ENCODE data around the gene NMNAT2. TPM values are rescaled to one million over a fixed set of nuclear protein-coding genes. Genes with fewer than 3 reads are reported as not detected.

NMNAT2 gene
- total RNA-seq, 1 donor from 2014 or later, result 0.49 TPM

- H3K4me3 ChIP-seq, result no peak overlapping the region
- no peaks in the 10 kb centered on the region for H3K9me3 ChIP-seq (ENCODE audit: low read depth)
- no peaks in the 10 kb centered on the region for H3K4me1 ChIP-seq
- H3F3A ChIP-seq (ENCODE audit: low read depth), result no peaks in the 10 kb centered on the region
- no peaks in the 10 kb centered on the region for H3K4me1 Mint-ChIP-seq
- H2AFZ ChIP-seq (replicated peaks), result no peak overlapping the region
- peaks cover 2% of the 10 kb centered on the region for H3K27me3 Mint-ChIP-seq (ENCODE audit: insufficient read depth, low read depth)
- no peaks in the 10 kb centered on the region for H4K20me1 ChIP-seq (ENCODE audit: low read depth)
- H3K36me3 Mint-ChIP-seq, result peaks cover 4% of the 10 kb centered on the region
- H3K4me3 Mint-ChIP-seq, result no peak overlapping the region
- DNase-seq (ENCODE audit: low spot score), result no peak
- H3K36me3 ChIP-seq, result no peaks in the 10 kb centered on the region
- TF ChIP-seq EZH2phosphoT487 (IDR thresholded peaks at IDR 0.05) (no peak), EZH2 (IDR thresholded peaks at IDR 0.05) (no peak), CTCF (IDR thresholded peaks at IDR 0.05) (no peak)
- no peaks in the 10 kb centered on the region for H3K27me3 ChIP-seq
- H3K79me2 ChIP-seq (ENCODE audit: low read depth), result no peaks in the 10 kb centered on the region
- H3K9me3 Mint-ChIP-seq, result peaks cover 14% of the 10 kb centered on the region
- H3K27ac Mint-ChIP-seq, result no peak overlapping the region
- no peak overlapping the region for H3K27ac ChIP-seq
- H3K9ac ChIP-seq, result no peak overlapping the region
- H3K4me2 ChIP-seq, result no peak overlapping the region
Measured at GRCh38 chr1:183247484-183247883, 170.7 kb downstream of the NMNAT2 start.

- Histone ChIP-seq H3K4me1 (no peaks in the 10 kb centered on the region), H3K9me3 (ENCODE audit: low read depth) (no peaks in the 10 kb centered on the region), H3K27me3 (no peaks in the 10 kb centered on the region), H3K36me3 (no peaks in the 10 kb centered on the region), H3K4me2 (no peak overlapping the region), H3K27ac (no peak overlapping the region), H4K20me1 (ENCODE audit: low read depth) (no peaks in the 10 kb centered on the region), H3K9ac (no peak overlapping the region), H2AFZ (replicated peaks) (no peak overlapping the region), H3K4me3 (no peak overlapping the region), H3K79me2 (ENCODE audit: low read depth) (no peaks in the 10 kb centered on the region), H3F3A (ENCODE audit: low read depth) (no peaks in the 10 kb centered on the region)
- Mint-ChIP-seq H3K9me3 (peaks cover 14% of the 10 kb centered on the region), H3K27me3 (ENCODE audit: insufficient read depth, low read depth) (peaks cover 2% of the 10 kb centered on the region), H3K36me3 (peaks cover 4% of the 10 kb centered on the region), H3K4me1 (no peaks in the 10 kb centered on the region), H3K4me3 (no peak overlapping the region), H3K27ac (no peak overlapping the region)
- no peak for TF ChIP-seq EZH2phosphoT487 (IDR thresholded peaks at IDR 0.05)
- no peak for TF ChIP-seq EZH2 (IDR thresholded peaks at IDR 0.05)
- no peak for TF ChIP-seq CTCF (IDR thresholded peaks at IDR 0.05)
- no peak for DNase-seq (ENCODE audit: low spot score)
Measured at GRCh38 chr1:183247066-183247465, 171.1 kb downstream of the NMNAT2 start.

GRCh38 chr1:183246436-183246835 is 171.7 kb downstream of the NMNAT2 start:
- Histone ChIP-seq H3K4me2 (no peak overlapping the region), H3K4me1 (no peaks in the 10 kb centered on the region), H3K79me2 (ENCODE audit: low read depth) (no peaks in the 10 kb centered on the region), H3K9ac (no peak overlapping the region), H3K4me3 (no peak overlapping the region), H2AFZ (replicated peaks) (no peak overlapping the region), H4K20me1 (ENCODE audit: low read depth) (no peaks in the 10 kb centered on the region), H3F3A (ENCODE audit: low read depth) (no peaks in the 10 kb centered on the region), H3K27me3 (no peaks in the 10 kb centered on the region), H3K36me3 (no peaks in the 10 kb centered on the region), H3K27ac (no peak overlapping the region), H3K9me3 (ENCODE audit: low read depth) (no peaks in the 10 kb centered on the region)
- DNase-seq (ENCODE audit: low spot score), result no peak
- Mint-ChIP-seq H3K4me3 (no peak overlapping the region), H3K36me3 (peaks cover 2% of the 10 kb centered on the region), H3K27me3 (ENCODE audit: insufficient read depth, low read depth) (peaks cover 2% of the 10 kb centered on the region), H3K9me3 (peaks cover 10% of the 10 kb centered on the region), H3K27ac (no peak overlapping the region), H3K4me1 (no peaks in the 10 kb centered on the region)
- TF ChIP-seq EZH2 (IDR thresholded peaks at IDR 0.05) (no peak), EZH2phosphoT487 (IDR thresholded peaks at IDR 0.05) (no peak), CTCF (IDR thresholded peaks at IDR 0.05) (no peak)
